ENCODE measurements around the gene PRSS21. TPM values are rescaled to one million over a fixed set of nuclear protein-coding genes. Genes with fewer than 3 reads are reported as not detected.

Gene PRSS21
- total RNA-seq, 1 experiment from 2014 or later = not detected

DNA sequence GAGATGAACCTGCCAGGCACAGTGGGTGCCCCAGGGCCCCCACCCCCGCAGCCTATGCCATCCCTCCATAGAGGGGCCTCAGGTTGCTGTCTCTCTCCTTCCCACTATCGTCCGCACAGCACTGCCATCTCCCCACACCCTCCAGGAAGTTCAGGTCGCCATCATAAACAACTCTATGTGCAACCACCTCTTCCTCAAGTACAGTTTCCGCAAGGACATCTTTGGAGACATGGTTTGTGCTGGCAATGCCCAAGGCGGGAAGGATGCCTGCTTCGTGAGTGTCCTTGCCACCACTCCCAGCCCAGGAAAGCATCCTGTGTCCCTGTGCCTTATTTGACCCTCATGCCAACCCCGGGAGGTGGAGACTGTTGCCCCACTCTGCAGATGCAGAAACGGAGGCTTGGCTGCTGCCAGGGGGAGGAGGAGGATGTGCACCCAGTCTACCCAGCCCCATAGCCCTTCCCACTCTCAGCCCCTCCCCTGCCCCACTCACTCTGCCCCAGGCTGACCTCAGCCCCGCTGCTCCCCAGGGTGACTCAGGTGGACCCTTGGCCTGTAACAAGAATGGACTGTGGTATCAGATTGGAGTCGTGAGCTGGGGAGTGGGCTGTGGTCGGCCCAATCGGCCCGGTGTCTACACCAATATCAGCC lies 3.9 kb downstream of the PRSS21 start:
- no peak for DNase-seq (ENCODE audit: low spot score)
- in situ Hi-C loops (cut with HindIII; ENCODE audit: low sequenced_read_pairs) = no loop called here

DNA sequence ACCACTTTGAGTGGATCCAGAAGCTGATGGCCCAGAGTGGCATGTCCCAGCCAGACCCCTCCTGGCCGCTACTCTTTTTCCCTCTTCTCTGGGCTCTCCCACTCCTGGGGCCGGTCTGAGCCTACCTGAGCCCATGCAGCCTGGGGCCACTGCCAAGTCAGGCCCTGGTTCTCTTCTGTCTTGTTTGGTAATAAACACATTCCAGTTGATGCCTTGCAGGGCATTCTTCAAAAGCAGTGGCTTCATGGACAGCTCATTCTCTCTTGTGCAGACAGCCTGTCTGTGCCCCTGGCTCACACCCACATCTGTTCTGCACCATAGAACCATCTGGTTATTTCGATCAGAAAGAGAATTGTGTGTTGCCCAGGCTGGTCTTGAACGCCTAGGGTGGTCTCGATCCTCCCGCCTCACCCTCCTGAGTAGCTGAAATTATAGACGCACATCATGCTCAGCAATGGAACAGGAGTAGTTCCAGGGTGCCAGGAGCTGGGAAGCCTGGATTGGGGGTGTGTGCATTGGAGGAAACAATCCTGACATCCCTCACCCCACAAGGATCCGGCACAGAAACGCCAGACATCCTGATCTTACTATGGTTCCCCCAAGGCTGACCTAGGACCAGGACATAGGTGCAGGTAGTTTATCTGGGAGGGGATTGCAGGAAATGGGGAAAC lies 4.6 kb downstream of the PRSS21 start:
- no peak for DNase-seq (ENCODE audit: low spot score)
- in situ Hi-C loops (cut with HindIII; ENCODE audit: low sequenced_read_pairs) = no loop called here

DNA sequence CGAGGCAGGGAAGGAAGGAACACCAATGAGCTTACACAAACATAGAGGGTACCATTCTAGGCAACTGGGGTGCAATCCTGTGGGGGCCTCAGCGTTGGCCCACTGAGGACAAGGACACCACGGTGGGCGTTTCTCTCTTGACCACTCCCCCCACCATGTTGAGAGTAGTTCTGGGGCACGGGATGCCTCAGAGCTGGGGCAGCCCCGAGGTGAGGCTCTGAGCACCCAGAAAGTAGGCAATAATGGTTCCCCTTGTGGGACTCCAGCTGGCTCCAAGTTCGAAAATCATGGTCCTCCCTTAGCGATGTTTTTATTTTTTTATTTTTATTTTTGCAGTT lies 5.1 kb downstream of the PRSS21 start:
- no peak for DNase-seq (ENCODE audit: low spot score)
- in situ Hi-C loops (cut with HindIII; ENCODE audit: low sequenced_read_pairs) = no loop called here

DNA sequence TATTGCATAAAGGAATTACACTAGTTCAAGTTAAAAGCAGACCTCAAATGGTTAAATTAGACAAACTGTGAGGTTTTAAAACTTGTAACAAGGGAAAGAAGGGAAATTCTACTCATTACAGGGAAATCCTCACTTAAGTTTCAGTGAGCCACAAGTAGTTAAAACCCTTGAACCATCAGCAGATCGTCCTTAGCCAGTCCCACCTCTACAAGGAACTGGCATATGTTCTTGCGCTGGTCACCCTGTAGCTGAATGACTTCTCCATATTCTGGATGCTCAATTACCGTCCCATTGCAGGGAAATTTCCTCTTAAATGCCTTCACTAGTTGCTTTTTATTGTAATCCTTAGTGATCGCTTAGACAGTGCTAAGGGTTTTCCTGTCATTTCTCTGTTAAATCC lies 5.5 kb downstream of the PRSS21 start:
- no peak for DNase-seq (ENCODE audit: low spot score)
- in situ Hi-C loops (cut with HindIII; ENCODE audit: low sequenced_read_pairs) = no loop called here

DNA sequence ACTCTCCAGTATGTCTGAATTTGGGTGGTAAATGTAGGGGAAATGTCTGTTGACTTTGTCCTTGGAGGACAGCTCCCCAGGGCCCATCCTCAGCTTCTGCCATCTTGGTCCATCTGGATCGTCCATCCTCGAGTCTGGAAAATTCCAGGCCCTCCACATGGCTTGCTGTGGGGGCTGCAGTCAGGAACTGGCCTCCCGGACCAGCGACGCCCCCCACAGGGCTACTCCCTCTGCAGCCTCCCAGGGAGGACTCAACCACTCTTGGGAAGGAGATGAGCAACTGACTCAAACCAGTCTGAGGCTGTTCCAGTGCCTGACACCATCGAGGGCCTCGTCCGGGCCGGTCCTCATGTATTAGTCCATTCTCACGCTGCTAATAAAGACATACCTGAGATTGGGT lies 7.6 kb downstream of the PRSS21 start:
- DNase-seq (ENCODE audit: low spot score) = no peak
- in situ Hi-C loops (cut with HindIII; ENCODE audit: low sequenced_read_pairs) = no loop called here

DNA sequence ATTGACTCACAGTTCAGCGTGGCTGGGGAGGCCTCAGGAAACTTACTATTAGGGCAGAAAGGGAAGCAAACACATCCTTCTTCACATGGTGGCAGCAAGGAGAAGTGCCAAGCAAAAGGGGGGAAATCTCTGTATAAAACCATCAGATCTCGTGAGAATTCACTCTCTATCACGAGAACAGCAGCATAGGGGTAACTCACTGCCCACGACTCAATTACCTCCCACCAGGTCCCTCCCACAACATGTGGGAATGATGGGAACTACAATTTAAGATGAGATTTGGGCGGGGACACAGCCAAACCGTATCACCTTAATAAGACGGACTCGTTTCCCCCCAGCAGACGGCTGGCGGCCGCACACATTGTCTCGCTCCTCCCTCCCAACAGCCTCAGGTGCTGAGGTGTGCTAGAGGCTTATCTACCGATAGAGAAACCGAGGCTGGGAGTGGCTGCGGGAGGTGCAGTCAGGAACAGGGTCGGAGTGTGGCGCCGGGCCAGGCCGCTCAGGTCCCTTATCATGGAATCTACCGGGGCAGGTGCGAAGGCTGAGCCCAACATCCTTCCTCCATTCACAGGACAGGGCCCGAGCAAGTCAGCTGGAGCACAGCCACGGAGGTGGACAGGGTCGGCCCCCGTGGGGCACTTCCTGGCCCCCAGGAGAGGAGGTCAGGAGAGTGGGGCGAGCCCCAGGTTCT lies 8.2 kb downstream of the PRSS21 start:
- no peak for DNase-seq (ENCODE audit: low spot score)
- in situ Hi-C loops (cut with HindIII; ENCODE audit: low sequenced_read_pairs) = no loop called here

DNA sequence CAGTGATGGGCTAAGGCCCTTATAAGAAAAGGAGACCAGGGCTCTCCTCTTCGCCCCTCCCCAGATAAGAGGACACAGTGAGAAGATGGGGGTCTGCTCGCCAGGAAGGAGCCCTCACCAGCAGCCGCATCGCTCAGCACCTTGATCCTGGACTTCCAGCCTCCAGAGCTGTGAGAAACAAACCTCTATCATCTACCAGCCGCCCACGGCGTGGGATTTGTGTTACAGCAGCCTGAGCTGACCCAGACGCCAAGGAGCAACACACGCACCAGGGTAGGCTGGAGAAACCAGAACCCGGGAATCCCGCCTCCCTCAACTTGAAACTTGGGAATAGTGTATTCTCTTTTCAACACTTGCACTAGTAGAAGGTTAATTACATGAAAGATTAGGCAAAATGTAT lies 8.9 kb downstream of the PRSS21 start:
- DNase-seq (ENCODE audit: low spot score) = no peak
- in situ Hi-C loops (cut with HindIII; ENCODE audit: low sequenced_read_pairs) = no loop called here

DNA sequence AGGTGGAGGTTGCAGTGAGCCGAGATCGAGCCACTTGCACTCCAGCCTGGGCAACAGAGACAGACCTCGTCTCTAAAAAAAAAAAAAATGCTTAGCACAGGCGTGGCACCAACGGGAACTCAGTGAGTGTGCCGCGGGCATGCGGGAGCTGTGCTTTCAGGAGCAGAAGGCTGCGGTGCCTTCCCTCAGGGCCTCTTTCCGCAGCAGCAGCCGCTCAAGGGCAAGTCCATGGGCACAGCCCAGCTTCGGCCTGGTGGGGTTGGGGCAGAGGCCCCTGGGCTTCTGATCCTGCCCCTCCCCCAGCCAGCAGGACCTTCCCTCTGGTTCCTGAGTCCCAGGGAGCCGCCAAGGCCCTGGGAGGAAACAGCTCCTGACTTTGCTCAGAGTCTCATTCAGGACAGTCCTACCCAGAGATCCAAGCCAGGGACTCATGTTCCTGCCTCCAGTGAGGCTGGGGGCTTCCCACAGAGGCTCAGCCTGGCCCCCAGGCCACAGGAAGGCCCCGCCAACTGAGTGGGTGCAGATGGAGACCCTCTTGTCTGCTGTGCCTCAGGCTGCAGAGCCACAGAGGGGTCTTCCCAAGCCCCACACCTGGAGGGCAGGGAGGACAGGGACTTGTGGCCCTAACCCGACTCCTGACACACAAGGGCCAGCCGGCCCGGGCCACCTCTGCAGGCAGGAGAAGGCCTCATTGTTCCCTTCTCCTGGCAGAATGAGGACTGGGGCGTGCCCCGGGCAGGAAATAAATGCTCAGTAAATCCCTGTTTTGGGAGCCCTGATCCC lies 9.7 kb downstream of the PRSS21 start:
- DNase-seq (ENCODE audit: low spot score) = no peak
- in situ Hi-C loops (cut with HindIII; ENCODE audit: low sequenced_read_pairs) = no loop called here

DNA sequence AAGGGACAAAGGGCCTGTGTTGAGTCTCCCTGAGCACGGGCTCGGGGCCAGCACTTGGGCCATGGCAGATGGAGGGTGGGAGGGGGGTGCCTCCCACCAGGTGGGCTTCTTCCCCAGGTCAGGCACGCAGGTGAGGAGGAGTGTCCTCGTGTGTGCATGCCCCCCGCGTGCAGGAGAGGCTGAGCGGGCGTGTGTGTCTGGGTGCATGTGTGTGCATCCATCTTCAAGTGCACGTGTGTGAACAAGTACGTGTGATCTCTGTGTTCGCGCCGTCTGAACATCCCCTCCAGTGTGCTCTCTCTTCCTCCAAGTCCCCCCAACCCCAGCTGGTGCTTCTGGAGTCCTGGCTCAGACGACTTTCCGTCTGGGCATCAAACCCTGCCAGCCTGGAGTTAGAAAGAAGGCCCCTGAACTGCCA lies 10.3 kb downstream of the PRSS21 start:
- in situ Hi-C loops (cut with HindIII; ENCODE audit: low sequenced_read_pairs) = no loop called here
- no peak for DNase-seq (ENCODE audit: low spot score)

DNA sequence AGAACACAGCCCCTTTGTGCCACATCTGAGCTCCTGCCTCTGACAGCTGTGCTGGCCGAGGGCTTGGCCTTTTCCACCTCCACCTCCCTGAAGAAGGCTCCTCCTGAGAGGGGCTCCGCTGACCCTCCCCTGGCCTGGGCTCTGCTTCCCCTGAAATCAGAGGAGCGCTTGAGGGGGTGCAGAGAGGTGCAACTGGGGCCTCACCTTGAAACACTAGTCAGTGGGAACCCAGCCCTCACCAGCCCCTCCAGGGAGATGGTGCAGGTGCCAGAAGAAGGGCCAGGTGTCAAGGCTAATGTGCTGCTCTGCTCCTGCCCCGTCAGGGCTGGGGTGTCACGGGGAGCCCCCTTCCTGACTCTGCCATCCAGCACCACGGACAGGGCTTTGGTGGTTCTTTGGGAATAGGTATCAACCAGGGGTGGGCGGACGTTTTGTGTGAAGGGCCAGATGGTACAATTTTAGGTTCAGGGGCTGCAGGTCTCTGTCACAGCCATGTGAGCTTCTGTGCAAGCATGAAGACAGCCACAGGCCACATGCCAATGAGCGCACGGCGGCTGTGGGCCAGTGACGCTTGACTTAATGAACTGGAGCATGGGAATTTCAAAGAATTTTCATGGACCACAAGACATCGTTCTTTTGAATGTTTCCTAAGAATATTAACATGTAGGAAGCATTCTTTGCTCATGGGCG lies 10.9 kb downstream of the PRSS21 start:
- in situ Hi-C loops (cut with HindIII; ENCODE audit: low sequenced_read_pairs) = no loop called here
- no peak for DNase-seq (ENCODE audit: low spot score)

DNA sequence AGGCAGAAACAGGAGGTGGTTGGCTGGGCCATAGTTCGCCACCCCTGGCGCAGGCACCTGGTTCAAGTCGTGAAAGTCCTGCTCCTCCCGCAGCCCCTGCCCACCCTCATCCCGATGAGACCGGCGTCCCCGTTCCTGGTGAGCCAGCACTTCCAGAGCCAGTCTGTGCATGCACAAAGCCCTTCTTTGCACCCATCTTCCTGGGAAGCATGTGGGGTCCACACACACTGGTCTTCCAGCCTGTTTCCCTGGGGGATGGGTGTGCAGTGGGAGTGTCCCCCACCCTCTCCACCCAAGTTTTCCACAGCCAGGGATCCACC lies 11.4 kb downstream of the PRSS21 start:
- no peak for DNase-seq (ENCODE audit: low spot score)
- in situ Hi-C loops (cut with HindIII; ENCODE audit: low sequenced_read_pairs) = no loop called here

DNA sequence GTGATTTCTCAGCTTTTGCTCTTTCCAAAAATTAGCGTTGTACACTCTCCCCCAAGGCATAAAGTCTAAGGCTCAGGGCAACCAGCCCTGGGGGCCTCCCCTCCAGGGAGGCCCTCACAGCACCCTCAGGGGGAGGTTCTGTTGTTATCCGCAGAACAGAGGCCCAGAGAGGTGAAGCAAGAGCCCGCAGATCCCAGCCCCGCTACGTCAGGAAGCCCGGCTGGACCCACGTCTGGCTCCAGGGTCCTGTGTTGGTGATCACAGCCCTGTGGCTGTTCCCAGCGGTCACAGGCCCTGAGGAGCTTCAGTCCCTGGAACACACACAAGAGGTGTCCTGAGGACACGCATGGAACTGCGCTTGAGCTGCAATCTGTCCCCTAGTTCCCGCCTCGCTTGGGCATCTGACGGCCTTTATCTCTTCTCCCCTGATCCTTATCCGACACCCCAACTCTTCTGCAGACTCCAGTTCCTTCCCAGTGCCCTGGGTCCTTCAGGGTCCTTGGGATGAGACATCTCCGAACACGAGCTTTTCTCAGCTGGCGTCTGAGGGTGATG lies 11.9 kb downstream of the PRSS21 start:
- in situ Hi-C loops (cut with HindIII; ENCODE audit: low sequenced_read_pairs) = no loop called here
- no peak for DNase-seq (ENCODE audit: low spot score)

DNA sequence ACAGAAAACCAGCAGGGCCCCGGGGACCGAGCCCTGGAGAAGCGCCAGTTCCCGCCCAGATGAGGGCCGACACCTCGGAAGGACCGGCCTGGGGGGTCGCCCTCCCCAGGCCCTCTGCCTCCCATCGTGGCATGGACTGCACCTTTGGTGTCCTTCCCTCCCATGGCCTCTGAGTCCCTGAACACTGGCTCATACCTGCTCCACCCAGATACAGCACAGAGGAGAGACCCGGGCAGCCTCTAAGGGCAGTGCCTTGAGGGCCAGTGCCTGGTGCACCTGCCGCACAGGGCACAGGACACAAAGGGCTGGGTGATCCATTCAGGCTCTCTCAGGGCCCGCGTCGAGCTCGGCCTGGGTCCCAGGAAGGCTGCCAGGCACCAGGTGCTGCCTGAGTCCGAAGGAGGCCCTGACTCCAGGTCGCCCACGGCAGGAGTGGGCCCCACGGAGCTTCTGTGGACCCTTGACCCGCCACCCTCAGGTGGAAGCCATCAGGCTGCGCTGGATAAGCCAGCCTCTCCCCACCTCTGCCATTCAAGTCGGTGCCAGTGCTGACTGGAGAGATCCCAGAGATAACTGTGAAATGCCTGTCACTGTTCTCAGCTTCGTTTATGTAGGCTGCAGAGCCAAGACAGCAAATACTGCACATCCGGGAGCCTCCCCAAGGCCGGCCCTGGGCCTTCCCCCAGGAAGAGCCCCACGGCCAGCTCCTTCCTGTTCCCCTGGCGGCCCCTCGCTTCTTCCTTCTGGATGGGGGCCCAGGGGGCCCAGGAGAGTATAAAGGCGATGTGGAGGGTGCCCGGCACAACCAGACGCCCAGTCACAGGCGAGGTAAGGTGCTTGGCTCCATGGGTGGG lies 12.7 kb downstream of the PRSS21 start, which contains the start of gene ZG16B:
Gene ZG16B, plus strand, starts transcription at position 803 of the 854 bp plus-strand sequence. CDS start 139 bp downstream, outside the sequence.
- in situ Hi-C loops (cut with HindIII; ENCODE audit: low sequenced_read_pairs) = no loop called here

DNA sequence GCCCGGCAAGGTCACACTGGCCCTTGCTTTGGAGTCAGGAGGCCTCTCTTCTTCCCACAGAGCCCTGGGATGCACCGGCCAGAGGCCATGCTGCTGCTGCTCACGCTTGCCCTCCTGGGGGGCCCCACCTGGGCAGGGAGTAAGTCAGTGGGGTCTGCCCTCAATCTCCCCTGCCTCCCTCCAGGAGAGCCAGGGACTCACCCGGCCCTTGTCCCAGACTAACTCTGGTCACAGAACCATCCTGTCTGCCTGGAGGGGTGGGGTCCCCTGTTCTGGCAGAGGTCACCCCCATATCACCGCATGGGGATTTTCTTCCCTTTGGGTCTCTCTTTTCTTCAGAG lies 13.3 kb downstream of the PRSS21 start:
- in situ Hi-C loops (cut with HindIII; ENCODE audit: low sequenced_read_pairs) = no loop called here
- DNase-seq (ENCODE audit: low spot score) = no peak

More for the DNA sequence above, 12.7 kb downstream of the PRSS21 start, which contains the start of gene ZG16B:
- no peak for DNase-seq (ENCODE audit: low spot score)

DNA sequence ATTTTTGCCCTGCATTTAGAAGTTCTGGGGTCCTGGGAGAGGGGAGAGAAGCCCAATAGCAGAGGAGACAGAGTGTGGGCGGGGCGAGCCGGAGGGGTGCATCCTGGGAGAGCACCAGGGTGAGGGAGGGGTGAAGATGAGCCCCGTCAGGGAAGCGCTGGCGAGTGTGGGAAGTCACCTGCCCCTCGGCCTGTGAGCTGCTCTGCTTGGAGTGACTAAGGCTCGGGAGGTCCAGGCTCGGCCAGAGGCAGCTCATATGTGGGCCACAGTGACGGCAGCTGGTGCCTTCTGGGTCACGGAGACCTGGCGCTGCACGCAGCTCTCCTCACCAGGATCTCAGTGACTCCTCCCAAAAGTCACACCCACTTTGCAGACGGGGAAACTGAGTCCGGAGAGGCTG lies 14.2 kb downstream of the PRSS21 start:
- DNase-seq (ENCODE audit: low spot score) = no peak
- in situ Hi-C loops (cut with HindIII; ENCODE audit: low sequenced_read_pairs) = no loop called here

DNA sequence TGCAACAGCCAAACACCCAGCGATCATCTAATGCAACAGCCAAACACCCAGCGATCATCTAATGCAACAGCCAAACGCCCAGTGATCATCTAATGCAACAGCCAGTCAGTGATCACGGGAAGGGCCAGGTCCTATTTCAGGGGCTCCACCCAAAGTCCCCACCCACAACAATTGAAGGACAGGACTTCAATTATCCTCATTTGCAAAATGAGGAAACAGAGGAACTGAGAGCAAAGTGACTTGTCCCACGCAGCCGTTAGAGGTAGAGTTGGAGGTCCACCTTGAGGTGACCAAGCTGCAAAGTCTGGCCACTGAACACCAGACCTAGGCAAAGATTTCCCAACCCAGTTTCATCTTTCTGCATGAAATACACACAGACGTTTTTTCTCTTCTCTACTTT lies 16.7 kb downstream of the PRSS21 start:
- in situ Hi-C loops (cut with HindIII; ENCODE audit: low sequenced_read_pairs) = no loop called here
- DNase-seq (ENCODE audit: low spot score) = no peak

DNA sequence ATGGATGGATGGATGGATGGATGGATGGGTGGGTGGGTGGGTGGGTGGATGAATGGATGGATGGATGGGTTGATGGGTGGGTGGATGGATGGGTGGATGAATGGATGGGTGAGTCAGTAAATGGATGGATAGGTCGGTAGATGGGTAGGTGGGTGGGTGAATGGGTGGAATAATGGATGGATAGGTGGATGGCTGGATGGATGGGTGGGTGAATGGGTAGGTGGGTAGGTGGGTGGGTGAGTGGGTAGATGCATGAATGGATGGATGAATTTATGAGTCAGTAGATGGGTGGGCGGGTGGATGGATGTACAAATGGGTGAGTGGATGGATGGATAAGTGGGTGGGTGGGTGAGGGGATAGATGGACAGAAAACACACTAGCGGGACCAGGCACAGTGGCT lies 17.9 kb downstream of the PRSS21 start:
- no peak for DNase-seq (ENCODE audit: low spot score)
- in situ Hi-C loops (cut with HindIII; ENCODE audit: low sequenced_read_pairs) = no loop called here
